ENCODE results near the gene USP17L20.
"Not testable (repeated sequence)": the region's sequence is repeated elsewhere in the genome, so short reads cannot be mapped to it uniquely, and the experiment has no call there.

Gene USP17L20, protein sequence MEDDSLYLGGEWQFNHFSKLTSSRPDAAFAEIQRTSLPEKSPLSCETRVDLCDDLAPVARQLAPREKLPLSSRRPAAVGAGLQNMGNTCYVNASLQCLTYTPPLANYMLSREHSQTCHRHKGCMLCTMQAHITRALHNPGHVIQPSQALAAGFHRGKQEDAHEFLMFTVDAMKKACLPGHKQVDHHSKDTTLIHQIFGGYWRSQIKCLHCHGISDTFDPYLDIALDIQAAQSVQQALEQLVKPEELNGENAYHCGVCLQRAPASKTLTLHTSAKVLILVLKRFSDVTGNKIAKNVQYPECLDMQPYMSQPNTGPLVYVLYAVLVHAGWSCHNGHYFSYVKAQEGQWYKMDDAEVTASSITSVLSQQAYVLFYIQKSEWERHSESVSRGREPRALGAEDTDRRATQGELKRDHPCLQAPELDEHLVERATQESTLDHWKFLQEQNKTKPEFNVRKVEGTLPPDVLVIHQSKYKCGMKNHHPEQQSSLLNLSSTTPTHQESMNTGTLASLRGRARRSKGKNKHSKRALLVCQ

DNA sequence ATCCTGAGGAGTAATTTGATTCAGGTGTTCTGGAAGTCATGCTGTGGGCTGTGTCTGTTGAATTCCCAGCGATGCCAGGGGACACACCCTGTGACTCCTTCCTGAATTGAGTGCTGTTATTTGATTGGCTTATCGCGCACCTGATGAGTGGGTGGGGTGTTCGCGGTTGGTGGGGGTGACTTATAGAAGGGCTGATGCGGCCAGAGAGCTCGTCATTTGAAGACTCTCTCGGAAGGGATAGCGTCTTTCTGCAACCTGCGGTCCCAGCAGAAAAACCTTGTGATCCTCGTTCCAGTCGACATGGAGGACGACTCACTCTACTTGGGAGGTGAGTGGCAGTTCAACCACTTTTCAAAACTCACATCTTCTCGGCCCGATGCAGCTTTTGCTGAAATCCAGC is at the start of gene USP17L20:
Gene USP17L20 (plus strand): TSS at position 301 of the 400 bp plus-strand sequence. CDS start 0 bp downstream, at position 301.
- not testable (repeated sequence) for DNase-seq

DNA sequence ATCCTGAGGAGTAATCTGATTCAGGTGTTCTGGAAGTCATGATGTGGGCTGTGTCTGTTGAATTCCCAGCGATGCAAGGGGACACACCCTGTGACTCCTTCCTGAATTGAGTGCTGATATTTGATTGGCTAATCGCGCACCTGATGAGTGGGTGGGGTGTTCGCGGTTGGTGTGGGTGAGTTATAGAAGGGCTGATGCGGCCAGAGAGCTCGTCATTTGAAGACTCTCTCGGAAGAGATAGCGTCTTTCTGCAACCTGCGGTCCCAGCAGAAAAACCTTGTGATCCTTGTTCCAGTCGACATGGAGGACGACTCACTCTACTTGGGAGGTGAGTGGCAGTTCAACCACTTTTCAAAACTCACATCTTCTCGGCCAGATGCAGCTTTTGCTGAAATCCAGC is 47.6 kb upstream of the USP17L20 start, which contains the start of gene USP17L10:
Gene USP17L10 (plus strand): TSS at position 301 of the 400 bp plus-strand sequence. CDS start 0 bp downstream, at position 301.
- DNase-seq = not testable (repeated sequence)

DNA sequence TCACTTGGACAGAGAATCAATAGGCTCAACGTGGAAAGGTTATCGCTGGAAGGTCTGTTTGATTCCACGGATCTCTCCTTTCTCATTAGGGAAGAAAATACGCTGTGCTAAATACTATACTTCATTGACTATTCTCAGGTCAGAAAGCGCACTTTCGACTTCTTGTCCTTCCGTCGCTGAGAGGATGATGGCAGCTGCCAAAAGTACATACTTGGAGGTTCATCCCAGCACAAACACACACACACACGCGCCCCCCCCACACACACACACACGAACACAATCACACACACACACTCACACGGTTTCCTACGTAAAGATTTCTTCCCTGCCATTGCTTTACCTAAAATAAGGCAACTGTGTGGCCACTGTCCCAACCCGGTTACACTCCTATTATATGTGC is 43.2 kb upstream of the USP17L20 start:
- not testable (repeated sequence) for DNase-seq

DNA sequence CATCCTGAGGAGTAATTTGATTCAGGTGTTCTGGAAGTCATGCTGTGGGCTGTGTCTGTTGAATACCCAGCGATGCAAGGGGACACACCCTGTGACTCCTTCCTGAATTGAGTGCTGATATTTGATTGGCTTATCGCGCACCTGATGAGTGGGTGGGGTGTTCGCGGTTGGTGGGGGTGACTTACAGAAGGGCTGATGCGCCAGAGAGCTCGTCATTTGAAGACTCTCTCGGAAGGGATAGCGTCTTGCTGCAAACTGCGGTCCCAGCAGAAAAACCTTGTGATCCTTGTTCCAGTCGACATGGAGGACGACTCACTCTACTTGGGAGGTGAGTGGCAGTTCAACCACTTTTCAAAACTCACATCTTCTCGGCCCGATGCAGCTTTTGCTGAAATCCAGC is 42.8 kb upstream of the USP17L20 start, which contains the start of gene USP17L11:
Gene USP17L11 (plus strand): TSS at position 301 of the 400 bp plus-strand sequence. CDS start 0 bp downstream, at position 301.
- DNase-seq = not testable (repeated sequence)

DNA sequence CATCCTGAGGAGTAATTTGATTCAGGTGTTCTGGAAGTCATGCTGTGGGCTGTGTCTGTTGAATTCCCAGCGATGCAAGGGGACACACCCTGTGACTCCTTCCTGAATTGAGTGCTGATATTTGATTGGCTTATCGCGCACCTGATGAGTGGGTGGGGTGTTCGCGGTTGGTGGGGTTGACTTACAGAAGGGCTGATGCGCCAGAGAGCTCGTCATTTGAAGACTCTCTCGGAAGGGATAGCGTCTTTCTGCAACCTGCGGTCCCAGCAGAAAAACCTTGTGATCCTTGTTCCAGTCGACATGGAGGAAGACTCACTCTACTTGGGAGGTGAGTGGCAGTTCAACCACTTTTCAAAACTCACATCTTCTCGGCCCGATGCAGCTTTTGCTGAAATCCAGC is 38.1 kb upstream of the USP17L20 start, which contains the start of gene USP17L12:
Gene USP17L12 (plus strand): TSS at position 301 of the 400 bp plus-strand sequence. CDS start 0 bp downstream, at position 301.
- not testable (repeated sequence) for DNase-seq

DNA sequence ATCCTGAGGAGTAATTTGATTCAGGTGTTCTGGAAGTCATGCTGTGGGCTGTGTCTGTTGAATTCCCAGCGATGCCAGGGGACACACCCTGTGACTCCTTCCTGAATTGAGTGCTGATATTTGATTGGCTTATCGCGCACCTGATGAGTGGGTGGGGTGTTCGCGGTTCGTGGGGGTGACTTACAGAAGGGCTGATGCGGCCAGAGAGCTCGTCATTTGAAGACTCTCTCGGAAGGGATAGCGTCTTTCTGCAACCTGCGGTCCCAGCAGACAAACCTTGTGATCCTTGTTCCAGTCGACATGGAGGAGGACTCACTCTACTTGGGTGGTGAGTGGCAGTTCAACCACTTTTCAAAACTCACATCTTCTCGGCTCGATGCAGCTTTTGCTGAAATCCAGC is 33.3 kb upstream of the USP17L20 start, which contains the start of gene USP17L13:
Gene USP17L13 (plus strand): TSS at position 301 of the 400 bp plus-strand sequence. CDS start 0 bp downstream, at position 301.
- DNase-seq = not testable (repeated sequence)

DNA sequence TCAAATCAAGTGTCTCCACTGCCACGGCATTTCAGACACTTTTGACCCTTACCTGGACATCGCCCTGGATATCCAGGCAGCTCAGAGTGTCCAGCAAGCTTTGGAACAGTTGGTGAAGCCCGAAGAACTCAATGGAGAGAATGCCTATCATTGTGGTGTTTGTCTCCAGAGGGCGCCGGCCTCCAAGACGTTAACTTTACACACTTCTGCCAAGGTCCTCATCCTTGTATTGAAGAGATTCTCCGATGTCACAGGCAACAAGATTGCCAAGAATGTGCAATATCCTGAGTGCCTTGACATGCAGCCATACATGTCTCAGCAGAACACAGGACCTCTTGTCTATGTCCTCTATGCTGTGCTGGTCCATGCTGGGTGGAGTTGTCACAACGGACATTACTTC is 27.7 kb upstream of the USP17L20 start:
- not testable (repeated sequence) for DNase-seq

DNA sequence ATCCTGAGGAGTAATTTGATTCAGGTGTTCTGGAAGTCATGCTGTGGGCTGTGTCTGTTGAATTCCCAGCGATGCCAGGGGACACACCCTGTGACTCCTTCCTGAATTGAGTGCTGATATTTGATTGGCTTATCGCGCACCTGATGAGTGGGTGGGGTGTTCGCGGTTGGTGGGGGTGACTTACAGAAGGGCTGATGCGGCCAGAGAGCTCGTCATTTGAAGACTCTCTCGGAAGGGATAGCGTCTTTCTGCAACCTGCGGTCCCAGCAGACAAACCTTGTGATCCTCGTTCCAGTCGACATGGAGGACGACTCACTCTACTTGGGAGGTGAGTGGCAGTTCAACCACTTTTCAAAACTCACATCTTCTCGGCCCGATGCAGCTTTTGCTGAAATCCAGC is 23.8 kb upstream of the USP17L20 start, which contains the start of gene USP17L15:
Gene USP17L15 (plus strand): TSS at position 301 of the 400 bp plus-strand sequence. CDS start 0 bp downstream, at position 301.
- not testable (repeated sequence) for DNase-seq

DNA sequence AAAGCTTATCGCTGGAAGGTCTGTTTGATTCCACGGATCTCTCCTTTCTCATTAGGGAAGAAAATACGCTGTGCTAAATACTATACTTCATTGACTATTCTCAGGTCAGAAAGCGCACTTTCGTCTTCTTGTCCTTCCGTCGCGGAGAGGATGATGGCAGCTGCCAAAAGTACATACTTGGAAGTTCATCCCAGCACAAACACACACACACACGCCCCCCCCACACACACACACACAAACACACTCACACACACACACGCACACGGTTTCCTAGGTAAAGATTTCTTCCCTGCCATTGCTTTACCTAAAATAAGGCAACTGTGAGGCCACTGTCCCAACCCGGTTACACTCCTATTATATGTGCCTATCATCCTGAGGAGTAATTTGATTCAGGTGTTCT is 19.5 kb upstream of the USP17L20 start:
- not testable (repeated sequence) for DNase-seq

DNA sequence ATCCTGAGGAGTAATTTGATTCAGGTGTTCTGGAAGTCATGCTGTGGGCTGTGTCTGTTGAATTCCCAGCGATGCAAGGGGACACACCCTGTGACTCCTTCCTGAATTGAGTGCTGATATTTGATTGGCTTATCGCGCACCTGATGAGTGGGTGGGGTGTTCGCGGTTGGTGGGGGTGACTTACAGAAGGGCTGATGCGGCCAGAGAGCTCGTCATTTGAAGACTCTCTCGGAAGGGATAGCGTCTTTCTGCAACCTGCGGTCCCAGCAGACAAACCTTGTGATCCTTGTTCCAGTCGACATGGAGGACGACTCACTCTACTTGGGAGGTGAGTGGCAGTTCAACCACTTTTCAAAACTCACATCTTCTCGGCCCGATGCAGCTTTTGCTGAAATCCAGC is 14.3 kb upstream of the USP17L20 start, which contains the start of gene USP17L17:
Gene USP17L17 (plus strand): TSS at position 301 of the 400 bp plus-strand sequence. CDS start 0 bp downstream, at position 301.
- not testable (repeated sequence) for DNase-seq

DNA sequence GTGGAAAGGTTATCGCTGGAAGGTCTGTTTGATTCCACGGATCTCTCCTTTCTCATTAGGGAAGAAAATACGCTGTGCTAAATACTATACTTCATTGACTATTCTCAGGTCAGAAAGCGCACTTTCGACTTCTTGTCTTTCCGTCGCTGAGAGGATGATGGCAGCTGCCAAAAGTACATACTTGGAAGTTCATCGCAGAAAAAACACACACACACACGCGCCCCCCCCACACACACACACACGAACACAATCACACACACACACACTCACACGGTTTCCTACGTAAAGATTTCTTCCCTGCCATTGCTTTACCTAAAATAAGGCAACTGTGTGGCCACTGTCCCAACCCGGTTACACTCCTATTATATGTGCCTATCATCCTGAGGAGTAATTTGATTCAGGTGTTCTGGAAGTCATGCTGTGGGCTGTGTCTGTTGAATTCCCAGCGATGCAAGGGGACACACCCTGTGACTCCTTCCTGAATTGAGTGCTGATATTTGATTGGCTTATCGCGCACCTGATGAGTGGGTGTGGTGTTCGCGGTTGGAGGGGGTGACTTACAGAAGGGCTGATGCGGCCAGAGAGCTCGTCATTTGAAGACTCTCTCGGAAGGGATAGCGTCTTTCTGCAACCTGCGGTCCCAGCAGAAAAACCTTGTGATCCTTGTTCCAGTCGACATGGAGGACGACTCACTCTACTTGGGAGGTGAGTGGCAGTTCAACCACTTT is 9.8 kb upstream of the USP17L20 start, which contains the start of gene USP17L18:
Gene USP17L18 (plus strand): TSS at position 678 of the 728 bp plus-strand sequence. CDS start 0 bp downstream, at position 678.
- not testable (repeated sequence) for DNase-seq

DNA sequence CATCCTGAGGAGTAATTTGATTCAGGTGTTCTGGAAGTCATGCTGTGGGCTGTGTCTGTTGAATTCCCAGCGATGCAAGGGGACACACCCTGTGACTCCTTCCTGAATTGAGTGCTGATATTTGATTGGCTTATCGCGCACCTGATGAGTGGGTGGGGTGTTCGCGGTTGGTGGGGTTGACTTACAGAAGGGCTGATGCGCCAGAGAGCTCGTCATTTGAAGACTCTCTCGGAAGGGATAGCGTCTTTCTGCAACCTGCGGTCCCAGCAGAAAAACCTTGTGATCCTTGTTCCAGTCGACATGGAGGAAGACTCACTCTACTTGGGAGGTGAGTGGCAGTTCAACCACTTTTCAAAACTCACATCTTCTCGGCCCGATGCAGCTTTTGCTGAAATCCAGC is 4.8 kb upstream of the USP17L20 start, which contains the start of gene USP17L19:
Gene USP17L19 (plus strand): TSS at position 301 of the 400 bp plus-strand sequence. CDS start 0 bp downstream, at position 301.
- not testable (repeated sequence) for DNase-seq

DNA sequence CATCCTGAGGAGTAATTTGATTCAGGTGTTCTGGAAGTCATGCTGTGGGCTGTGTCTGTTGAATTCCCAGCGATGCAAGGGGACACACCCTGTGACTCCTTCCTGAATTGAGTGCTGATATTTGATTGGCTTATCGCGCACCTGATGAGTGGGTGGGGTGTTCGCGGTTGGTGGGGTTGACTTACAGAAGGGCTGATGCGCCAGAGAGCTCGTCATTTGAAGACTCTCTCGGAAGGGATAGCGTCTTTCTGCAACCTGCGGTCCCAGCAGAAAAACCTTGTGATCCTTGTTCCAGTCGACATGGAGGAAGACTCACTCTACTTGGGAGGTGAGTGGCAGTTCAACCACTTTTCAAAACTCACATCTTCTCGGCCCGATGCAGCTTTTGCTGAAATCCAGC is 4.6 kb downstream of the USP17L20 start, which contains the start of gene USP17L21:
Gene USP17L21 (plus strand): TSS at position 301 of the 400 bp plus-strand sequence. CDS start 0 bp downstream, at position 301.
- not testable (repeated sequence) for DNase-seq

DNA sequence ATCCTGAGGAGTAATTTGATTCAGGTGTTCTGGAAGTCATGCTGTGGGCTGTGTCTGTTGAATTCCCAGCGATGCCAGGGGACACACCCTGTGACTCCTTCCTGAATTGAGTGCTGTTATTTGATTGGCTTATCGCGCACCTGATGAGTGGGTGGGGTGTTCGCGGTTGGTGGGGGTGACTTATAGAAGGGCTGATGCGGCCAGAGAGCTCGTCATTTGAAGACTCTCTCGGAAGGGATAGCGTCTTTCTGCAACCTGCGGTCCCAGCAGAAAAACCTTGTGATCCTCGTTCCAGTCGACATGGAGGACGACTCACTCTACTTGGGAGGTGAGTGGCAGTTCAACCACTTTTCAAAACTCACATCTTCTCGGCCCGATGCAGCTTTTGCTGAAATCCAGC is 9.4 kb downstream of the USP17L20 start, which contains the start of gene USP17L22:
Gene USP17L22 (plus strand): TSS at position 301 of the 400 bp plus-strand sequence. CDS start 0 bp downstream, at position 301.
- DNase-seq = not testable (repeated sequence)

DNA sequence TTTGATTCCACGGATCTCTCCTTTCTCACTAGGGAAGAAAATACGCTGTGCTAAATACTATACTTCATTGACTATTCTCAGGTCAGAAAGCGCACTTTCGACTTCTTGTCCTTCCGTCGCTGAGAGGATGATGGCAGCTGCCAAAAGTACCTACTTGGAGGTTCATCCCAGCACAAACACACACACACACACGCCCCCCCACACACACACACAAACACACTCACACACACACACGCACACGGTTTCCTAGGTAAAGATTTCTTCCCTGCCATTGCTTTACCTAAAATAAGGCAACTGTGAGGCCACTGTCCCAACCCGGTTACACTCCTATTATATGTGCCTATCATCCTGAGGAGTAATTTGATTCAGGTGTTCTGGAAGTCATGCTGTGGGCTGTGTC is 13.8 kb downstream of the USP17L20 start:
- not testable (repeated sequence) for DNase-seq
